GM03348 (cell line): ENCODE measurements around the gene SEC63.
"Not testable (repeated sequence)": the region's sequence is repeated elsewhere in the genome, so short reads cannot be mapped to it uniquely, and the experiment has no call there.

Source experiments
- DNase-seq: peaks from one replicate; pipeline ENCODE4 v3.0.0; 2012; ENCODE audit warnings: low spot score

SEC63 gene

DNA sequence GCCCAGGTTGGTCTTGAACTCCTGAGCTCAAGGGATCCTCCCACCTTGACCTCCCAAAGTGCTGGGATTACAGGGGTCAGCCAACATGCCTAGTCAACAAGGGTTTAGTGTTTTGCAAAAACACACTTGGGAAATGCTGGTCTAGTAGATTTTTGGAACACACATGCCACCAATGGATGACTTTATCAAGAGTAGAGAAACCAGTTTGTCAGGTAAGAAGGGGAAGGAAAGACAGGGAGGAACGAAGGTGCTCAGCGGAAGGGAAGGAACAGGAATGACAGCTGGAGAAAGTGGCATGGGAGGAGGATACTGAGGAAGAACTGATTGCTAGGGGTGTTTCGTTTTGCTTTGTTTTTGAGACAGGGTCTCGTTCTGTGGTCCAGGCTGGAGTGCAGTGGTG is 15.6 kb upstream of the SEC63 start:
- DNase-seq, result no peak

DNA sequence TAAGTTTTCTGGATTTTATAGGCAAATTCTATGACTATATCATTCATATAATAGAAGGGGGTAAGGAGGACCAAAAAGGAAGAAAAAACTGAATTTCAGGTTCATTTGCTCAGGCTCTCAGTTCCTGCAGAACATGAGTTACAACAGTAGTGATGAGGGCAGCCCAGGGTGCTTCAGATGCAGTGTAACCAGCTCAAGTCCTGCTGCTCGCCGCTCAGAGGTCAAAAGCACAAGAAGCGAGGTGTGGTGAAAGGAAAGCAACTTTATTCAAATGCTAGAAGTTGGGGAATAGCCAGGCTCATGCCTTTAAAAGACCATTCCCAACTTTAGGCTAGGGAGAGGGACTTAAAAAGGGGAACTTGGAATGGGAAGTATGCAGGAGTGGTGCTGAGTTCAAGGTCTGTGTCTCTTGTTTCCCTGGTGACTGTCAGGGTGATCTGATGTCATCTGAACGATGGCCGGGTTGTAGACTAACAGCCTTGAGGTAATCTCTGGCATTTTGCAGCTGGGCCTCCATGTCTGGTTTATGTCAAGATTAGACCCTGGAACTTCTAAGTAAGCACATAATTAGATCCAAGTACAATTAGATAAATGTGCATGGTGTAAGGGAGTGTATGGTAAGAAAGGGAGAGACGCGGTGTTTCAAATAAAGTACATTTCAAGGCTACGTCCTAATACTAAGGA is 14.5 kb upstream of the SEC63 start:
- DNase-seq, result no peak

DNA sequence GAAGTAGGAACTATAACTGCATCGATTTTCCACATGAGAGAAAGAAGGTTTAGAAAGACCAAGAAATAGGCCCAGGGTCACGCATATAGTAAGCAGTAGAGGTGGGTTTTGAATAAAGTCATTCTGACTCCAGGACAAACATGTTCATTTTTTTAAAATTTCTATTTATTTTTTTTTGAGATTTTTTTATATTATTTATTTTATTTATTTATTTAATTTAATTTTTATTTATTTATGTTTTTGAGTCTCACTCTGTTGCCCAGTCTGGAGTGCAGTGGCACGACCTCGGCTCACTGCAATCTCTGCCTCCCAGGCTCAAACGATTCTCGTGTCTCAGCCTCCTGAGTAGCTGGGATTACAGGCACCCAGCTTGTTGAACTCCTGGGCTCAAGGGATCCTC is 13.2 kb upstream of the SEC63 start:
- no peak for DNase-seq

DNA sequence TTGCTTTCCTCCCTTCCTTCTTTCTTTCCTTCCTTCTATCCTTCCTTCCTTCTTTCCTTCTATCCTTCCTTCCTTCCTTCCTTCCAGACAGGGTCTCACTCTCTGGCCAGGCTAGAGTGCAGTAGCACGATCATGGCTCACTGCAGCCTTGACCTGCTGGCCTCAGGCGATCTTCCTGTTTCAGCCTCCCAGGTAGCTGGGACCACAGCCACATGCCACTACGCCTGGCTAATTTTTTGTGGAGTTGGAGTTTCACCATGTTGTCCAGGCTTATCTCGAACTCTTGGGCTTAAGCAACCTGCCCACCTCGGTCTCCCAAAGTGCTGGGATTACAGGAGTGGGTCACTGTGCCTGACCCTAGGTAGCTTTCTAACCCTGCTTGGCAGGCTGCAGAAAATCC is 12.2 kb upstream of the SEC63 start:
- no peak for DNase-seq

DNA sequence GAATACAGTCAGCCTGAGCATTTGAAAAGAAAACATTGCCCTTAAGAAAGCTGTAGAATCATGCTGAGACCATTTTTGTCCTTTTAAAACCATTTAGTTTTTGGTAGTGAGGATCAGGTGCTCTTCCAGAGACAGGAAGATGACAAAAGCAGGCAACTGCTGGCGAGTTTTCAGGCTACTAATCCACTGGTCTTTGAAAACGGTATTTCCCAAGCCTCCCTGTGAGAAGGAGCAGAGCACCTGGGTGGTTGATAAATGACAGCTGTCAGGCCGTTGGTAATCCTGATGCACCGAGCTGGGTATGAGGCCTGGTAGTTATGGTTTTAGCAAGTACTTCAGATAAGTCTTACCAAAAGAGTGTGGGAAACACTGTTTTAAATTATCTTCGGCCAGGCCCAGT is 10.1 kb upstream of the SEC63 start:
- no peak for DNase-seq

DNA sequence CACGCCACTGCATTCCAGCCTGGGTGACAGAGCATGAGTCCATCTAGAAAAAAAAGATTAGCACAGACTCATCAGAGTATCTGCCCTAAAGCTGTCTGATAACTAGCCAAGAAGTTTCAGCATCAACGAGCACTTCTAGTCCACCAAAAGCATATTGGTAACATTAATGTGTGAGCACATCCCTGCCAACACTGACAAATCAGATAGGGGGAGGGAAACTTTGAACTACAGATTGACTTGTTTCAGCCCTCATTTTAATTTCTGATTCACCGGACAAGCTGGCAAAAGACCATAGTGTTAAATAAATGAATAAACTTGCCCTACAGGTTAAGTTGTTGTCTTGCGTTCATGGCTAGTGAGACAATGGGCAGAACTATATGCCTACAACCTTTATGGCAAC is 7.7 kb upstream of the SEC63 start:
- peak; percentile 27 for DNase-seq

DNA sequence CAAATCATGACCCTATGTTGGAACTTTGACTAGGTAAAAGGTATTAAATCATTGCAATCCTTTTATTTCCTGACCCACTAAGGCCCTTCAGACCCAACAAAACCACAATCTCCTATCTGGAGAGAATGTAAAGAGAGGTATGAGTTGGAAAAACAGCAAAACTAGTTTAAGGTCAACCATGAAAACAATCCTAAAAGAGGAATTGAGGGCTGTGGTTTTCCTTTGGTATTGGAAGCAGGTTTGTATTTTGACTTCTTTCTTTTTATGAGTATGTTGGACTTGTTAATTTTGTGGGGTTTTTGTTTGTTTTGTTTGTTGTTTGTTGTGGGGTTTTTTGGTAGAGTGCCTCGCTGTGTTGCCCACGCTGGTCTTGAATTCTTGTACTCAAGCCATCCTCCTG is 4.7 kb upstream of the SEC63 start:
- no peak for DNase-seq

DNA sequence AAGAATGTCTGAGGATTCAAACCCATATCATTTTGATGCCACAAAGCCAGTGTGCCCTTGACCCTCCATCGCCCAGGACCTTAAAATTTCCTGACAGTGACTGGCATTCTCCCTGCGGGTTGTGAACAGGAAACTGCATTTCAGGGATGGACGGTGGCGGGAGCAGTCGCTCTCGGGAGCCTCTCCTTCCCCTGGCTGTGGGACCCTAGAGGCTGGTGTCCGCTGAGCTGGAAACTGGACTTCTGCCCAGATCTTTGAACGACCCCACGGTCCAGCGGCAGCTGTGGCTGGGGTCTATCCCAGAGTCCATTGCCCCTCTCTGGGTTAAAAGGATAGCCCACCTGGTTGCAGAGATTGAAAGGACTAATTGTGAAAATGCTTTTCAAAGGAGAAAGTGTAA is 1.4 kb upstream of the SEC63 start:
- no peak for DNase-seq

DNA sequence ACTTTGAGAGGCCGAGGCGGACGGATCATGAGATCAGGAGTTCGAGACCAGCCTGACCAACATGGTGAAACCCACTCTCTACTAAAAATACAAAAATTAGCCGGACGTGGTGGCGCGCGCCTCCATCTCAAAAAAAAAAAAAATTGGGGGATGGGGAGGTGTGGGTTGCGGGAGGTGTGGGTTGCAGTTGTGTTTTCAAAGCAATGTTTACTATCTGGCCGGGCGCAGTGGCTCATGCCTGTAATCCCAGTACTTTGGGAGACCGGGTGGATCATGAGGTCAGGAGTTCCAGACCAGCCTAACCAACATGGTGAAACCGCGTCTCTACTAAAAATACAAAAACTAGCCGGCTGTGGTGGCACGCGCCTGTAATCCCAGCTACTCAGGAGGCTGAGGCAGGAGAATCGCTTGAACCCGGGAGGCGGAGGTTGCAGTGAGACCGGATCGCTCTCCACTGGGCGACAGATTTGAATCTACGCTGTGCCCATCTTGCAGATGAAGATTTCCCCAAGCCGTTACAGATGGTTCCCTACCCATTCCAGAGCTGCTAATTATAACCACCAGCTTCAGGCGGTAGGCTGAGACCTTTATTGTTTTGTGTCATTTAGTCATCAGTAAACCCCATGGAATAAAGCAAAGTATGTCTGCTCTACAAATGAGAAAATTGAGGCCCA is 818 bp upstream of the SEC63 start:
- not testable (repeated sequence) for DNase-seq

DNA sequence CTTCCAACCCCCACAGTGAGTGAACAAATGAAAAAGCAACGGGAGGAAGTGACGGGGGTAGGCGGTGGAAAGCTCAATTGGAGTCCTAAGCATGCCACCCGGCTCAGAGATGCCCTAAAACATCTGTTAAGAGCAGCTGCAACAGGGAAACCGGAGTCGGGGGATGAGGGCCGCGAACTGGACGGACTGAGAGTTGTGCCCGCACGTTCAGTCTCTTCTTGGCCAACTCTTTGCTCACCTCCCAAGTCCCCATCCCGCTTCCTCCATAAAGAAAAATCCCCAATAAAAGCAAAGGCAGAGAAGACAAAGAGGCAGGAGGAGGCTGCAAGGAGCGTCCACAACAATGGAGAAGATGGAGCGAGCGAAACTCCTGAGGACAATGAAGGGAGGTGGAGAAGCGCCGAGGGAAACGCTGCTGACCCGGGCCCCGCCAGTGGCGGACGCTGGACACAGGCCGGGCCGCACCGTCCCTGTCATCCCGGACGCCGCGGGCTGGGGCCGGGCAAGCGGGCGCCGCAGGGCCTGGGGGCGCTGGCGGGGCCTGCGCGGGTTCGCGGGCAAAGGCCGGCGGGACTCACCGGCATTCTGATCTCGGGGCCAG is 600 bp downstream of the SEC63 start:
- peak; percentile 75 for DNase-seq

DNA sequence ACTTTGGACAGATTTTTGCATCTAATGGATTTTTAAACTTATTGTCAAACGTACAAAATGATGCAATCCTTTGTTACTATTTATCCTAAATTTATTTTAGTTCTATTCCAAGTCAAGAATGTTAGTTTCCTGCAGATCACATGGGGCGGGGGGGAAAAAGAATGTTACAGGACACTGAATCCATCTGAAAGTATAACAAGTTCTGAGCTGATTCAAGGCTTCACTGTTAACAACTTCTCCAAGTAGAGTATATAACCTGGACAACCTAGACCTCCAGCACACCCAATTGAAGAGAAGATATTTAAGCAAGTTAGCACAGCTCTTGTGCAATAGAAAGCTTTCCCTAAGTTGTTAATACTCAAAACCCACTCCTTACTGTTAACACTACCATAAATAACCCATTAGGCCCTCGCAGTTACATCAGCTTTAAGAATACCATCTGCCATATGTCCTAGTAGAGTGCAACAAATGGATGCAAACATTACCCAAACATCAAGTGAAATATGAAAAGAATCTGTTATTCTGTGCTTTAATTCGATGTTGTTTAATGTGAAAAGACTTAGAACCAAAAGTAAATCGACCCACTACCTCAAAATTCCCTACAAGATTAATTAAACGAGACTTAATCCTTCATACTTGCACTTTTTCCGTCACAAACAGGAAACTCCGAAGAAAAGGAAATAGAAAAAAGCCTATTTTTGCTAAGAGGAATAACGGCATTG is 1.3 kb downstream of the SEC63 start:
- peak; percentile 40 for DNase-seq

DNA sequence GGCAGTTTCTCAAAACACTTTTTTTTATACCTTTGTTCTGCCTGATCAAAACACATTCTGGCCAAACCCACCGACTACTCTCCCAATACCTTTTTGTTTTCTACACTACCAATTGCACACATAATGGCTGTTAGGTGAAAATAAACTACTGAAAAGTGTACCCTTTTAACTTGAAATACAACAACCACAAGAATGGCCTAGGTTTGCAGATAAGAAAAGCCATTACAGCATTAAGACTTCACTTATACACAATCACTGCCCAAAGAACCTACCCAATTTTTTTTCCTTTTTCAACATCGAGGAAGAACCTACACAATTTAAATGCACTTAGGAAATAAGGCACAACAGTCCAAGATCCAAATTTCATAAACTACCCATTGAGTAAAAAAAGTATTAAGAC is 1.8 kb downstream of the SEC63 start:
- DNase-seq, result no peak

DNA sequence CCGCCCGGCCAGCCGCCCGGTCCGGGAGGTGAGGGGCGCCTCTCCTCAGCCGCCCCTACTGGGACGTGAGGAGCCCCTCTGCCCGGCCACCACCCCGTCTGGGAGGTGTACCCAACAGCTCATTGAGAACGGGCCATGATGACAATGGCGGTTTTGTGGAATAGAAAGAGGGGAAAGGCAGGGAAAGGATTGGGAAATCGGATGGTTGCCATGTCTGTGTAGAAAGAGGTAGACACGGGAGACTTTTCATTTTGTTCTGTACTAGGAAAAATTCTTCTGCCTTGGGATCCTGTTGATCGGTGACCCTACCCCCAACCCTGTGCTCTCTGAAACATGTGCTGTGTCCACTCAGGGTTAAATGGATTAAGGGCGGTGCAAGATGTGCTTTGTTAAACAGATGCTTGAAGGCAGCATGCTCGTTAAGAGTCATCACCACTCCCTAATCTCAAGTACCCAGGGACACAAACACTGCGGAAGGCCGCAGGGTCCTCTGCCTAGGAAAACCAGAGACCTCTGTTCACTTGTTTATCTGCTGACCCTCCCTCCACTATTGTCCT is 4.1 kb downstream of the SEC63 start:
- not testable (repeated sequence) for DNase-seq

DNA sequence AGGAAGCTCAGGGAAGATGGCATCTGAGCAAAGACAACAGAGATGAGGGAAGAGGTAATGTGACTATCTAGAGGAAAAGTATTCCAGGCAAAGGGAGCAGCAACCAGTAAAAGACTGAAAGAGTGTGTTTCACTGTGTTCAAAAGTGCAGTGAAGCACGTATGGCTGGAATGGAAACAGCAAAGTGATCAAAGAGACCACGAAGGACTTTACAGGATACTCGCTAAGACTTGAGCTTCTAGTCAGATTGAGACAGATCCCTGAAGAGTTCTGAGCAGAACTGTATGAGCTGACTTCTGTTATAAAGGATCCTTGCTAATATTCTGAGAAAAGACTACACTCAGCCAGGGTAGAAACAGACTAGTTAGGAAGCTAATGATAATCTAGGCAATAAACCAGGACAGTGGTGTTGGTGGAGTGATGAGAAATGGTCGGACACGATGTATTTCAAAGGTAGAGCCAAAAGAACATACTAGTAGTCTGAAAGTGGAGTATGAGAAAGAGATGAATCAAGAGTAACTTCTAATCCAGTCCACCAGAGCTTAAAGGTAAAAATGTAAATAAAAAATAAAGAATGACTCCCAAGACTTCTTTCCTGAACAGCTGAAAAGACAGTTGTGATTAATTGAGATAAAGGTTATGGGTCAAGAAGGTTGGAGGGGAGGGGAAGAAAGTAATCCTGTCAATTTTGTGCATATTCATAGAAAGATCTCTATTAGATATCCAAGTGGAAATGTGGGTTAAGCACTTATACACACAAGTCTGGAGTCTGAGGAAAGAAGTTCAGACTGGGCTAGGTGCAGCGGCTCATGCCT is 14.2 kb downstream of the SEC63 start:
- DNase-seq, result no peak

DNA sequence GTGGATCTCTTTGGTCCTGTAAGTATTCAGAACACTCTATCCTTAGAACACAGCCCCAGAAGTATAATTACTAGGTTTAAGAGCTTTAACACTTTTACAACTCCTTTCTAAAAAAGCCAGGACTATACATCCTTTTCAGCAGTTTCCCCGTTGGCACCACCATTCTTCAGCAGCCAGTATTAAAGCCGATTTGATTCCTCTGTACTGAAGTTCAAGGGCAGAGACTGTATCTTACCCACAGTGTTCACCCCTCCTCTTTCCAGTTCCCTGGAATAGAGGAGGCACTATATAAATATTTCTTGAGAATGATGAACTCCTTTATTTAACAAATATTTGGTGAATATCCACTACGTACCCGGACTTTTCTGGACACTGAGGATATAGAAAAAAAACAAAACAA is 15.9 kb downstream of the SEC63 start:
- DNase-seq, result no peak

DNA sequence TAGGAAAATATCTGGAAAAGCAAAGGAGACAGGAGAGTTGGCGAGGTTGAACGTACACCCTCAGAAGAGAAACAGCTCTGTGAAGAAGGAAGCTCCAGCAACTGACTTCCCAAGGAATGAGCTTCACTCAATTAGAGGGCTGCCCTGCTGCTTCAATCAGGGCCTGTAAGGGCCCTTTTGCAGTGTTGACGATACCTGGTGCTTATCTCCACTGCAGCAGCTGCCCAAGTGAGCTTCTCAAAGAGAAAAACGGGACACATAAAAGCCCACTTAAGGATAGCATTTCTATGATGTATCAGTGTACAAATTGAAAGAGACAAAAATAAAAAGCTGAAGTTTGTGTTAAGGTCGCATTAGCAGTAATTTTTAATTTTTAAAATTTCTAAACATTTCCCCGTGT is 16.4 kb downstream of the SEC63 start:
- no peak for DNase-seq

DNA sequence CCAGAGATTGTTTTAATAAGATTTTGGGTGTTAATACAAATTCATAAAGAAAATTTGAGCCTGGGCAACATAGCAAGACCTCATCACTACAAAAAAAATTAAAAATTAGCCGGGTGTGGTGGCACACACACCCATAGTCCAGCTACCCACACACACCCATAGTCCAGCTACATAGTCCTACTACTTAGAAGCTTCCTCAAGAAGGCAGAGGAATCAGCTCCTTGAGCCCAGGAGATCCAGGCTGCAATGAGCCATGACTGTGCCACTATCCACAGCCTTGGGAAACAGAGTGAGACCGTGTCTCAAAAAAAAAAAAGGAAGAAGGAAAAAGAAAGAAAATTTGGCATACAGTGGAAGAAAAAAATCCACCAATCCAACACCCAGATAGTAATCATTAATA is 16.8 kb downstream of the SEC63 start:
- DNase-seq, result no peak

DNA sequence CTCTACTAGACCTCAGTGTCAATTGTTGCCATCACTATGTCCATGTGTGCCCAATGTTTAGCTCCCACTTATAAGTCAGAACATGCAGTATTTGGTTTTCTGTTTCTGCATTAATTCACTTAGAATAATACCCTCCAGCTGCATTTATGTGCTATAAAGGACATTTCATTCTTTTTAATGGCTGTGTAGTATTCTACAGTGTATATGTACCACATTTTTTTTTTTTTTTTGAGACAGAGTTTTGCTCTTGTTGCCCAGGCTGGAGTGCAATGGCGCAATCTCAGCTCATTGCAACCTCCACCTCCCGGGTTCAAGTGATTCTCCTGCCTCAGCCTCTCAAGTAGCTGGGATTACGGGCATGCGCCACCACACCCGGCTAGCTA is 21.1 kb downstream of the SEC63 start:
- not testable (repeated sequence) for DNase-seq

DNA sequence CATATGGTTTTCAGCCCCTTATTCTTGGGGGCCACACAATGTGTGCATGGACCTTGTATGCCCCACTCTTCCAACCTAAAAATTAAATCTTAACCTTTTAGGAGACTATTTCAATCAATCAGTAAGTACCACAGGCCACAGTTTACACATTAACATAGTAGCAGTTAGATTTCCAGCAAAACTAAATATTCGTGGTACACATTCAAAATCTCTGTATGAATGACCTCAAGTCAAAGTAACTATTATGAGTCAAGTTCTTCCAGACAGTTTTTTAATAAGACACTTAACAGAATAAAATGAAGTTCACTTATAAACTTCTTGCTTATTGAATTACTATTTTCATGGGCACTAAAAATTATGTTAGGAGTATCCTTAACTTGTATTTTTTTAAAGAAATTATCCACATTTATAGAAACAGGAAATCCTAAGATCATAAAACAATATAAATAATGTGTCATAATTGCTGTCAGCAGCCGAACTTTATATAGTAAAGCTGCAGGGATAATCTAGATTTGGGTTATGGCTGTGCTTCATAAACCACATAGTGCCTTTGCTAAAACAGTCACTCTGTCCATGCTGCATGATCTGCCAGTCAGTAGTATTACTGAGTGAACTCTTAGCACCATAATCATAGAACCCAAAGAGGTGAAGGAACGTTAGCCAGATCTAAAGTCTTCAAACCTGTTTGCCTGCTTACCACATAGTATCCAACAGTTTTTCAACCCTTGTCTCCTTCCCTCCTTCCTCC is 21.7 kb downstream of the SEC63 start:
- DNase-seq, result no peak

DNA sequence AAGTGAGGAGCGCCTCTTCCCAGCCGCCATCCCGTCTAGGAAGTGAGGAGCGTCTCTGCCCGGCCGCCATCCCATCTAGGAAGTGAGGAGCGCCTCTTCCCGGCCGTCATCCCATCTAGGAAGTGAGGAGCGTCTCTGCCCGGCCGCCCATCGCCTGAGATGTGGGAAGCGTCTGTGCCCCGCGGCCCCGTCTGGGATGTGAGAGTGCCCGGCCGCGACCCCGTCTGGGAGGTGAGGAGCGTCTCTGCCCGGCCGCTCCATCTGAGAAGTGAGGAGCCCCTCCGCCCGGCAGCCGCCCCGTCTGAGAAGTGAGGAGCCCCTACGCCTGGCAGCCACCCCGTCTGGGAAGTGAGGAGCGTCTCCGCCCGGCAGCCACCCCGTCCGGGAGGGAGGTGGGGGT is 23.8 kb downstream of the SEC63 start:
- not testable (repeated sequence) for DNase-seq

DNA sequence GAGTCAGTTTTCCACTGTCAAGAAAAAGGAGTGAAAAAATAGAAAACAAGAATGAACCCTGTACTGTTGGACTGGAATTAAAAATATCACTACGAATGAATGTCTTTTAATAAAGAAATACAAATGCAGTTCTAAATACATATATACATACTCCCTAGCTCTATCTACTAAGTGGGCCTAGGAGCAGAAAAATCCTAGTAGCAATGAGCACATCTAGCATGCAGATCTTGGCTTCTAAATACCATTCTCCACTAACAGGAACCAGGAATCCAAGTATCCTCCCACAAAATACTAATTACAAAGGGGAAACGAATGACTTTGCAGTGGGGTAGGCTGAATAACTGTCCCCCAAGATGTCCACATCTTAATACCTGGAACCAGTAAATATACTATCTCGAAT is 25.4 kb downstream of the SEC63 start:
- DNase-seq, result no peak
